DOHH2 (cell line): Measurements from ENCODE around the gene FABP3.

Experiments
- H3F3A ChIP-seq: fragments of 200-600 bp; sonication (generic), shearing (Covaris generic); 2 replicates; pipeline ENCODE4 v1.6.0; 2016; ENCODE audit warnings: antibody characterized with exemption, mild to moderate bottlenecking; ENCODE audit not compliant: control insufficient read depth, insufficient read depth
- H3K27ac ChIP-seq: fragments of 200-600 bp; sonication (generic); 2 replicates; pipeline ENCODE4 v1.5.1; 2014; ENCODE audit warnings: low read depth, mild to moderate bottlenecking, low read length, moderate library complexity
- H3K27me3 ChIP-seq: fragments of 200-600 bp; sonication (generic); 2 replicates; pipeline ENCODE4 v1.6.1; 2014; ENCODE audit warnings: mild to moderate bottlenecking, low read length, mixed read lengths; ENCODE audit not compliant: control insufficient read depth
- H3K36me3 ChIP-seq: fragments of 200-600 bp; sonication (generic); 2 replicates; pipeline ENCODE4 v1.6.1; 2014; ENCODE audit warnings: mild to moderate bottlenecking, low read length, moderate library complexity, mixed read lengths; ENCODE audit not compliant: control insufficient read depth
- H3K4me1 ChIP-seq: fragments of 200-600 bp; sonication (generic); 2 replicates; pipeline ENCODE4 v1.6.1; 2014; ENCODE audit warnings: mild to moderate bottlenecking, low read length, mixed read lengths; ENCODE audit not compliant: control insufficient read depth
- H3K4me2 ChIP-seq: fragments of 200-600 bp; sonication (generic); 2 replicates; pipeline ENCODE4 v1.6.0; 2014; ENCODE audit warnings: mild to moderate bottlenecking, low read length, moderate library complexity
- H3K4me3 ChIP-seq: fragments of 200-600 bp; sonication (generic); 2 replicates; pipeline ENCODE4 v1.5.1; 2014; ENCODE audit warnings: mild to moderate bottlenecking, low read length, mixed read lengths
- H3K79me2 ChIP-seq: fragments of 200-600 bp; sonication (generic); 2 replicates; pipeline ENCODE4 v1.6.1; 2014; ENCODE audit warnings: mild to moderate bottlenecking, low read length, mixed read lengths; ENCODE audit not compliant: control insufficient read depth
- H3K9me2 ChIP-seq: fragments of 200-600 bp; sonication (generic); replicated peaks from 2 replicates; pipeline ENCODE4 v1.6.1; 2014; ENCODE audit warnings: mild to moderate bottlenecking, low read length, mixed read lengths; ENCODE audit not compliant: control insufficient read depth
- H3K9me3 ChIP-seq: fragments of 200-600 bp; sonication (generic); 2 replicates; pipeline ENCODE4 v1.6.1; 2014; ENCODE audit warnings: antibody characterized with exemption, low read length, mixed read lengths; ENCODE audit not compliant: control insufficient read depth, insufficient read depth
- H4K20me1 ChIP-seq: fragments of 200-600 bp; sonication (generic); 2 replicates; pipeline ENCODE4 v1.6.0; 2014; ENCODE audit warnings: low read depth, mild to moderate bottlenecking, antibody characterized with exemption, low read length, moderate library complexity; ENCODE audit not compliant: control insufficient read depth, insufficient read depth
- CTCF ChIP-seq: fragments of 200-600 bp; sonication (generic); IDR thresholded peaks from one replicate; pipeline ENCODE4 v1.5.1; 2014; ENCODE audit warnings: antibody characterized with exemption, mild to moderate bottlenecking, low read depth, low read length; ENCODE audit not compliant: poor library complexity, severe bottlenecking
- EZH2phosphoT487 ChIP-seq: fragments of 200-600 bp; sonication (generic); IDR thresholded peaks from 2 replicates; pipeline ENCODE4 v1.6.1; 2017; ENCODE audit warnings: borderline replicate concordance, mild to moderate bottlenecking, antibody characterized with exemption, low read length, moderate library complexity, mixed read lengths

Gene FABP3

GRCh38 chr1:31373056-31373896 is at the start of gene FABP3:
TSS of gene FABP3 (minus strand) at chr1:31373076. CDS start at chr1:31373014, 62 bp downstream.
- Histone ChIP-seq H3K79me2 (no peaks in the 10 kb centered on the region), H3F3A (no peaks in the 10 kb centered on the region), H3K9me2 (no peaks in the 10 kb centered on the region), H3K4me3 (peak within 1 kb of the TSS; percentile 11), H3K27me3 (peaks cover 12% of the 10 kb centered on the region; the same call in 1 of the 2 replicates), H4K20me1 (no peaks in the 10 kb centered on the region), H3K4me2 (peak within 1 kb of the TSS; percentile 33), H3K4me1 (peaks cover 4% of the 10 kb centered on the region; the same call in 1 of the 2 replicates), H3K9me3 (no peaks in the 10 kb centered on the region), H3K36me3 (no peaks in the 10 kb centered on the region), H3K27ac (no peak within 1 kb of the TSS)
- TF ChIP-seq EZH2phosphoT487 (no peak), CTCF (no peak)

- Histone ChIP-seq H3K36me3 (peaks cover 28% of the 10 kb centered on the region), H3F3A (peaks cover 5% of the 10 kb centered on the region), H3K4me1 (peaks cover 57% of the 10 kb centered on the region), H4K20me1 (no peaks in the 10 kb centered on the region), H3K4me3 (no peak overlapping the region), H3K79me2 (peaks cover 32% of the 10 kb centered on the region), H3K27me3 (no peaks in the 10 kb centered on the region), H3K27ac (no peak overlapping the region), H3K9me3 (no peaks in the 10 kb centered on the region), H3K4me2 (no peak overlapping the region), H3K9me2 (no peaks in the 10 kb centered on the region)
- TF ChIP-seq EZH2phosphoT487 (no peak), CTCF (peak; percentile 84)
Observed at GRCh38 chr1:31421371-31422040, 48.6 kb upstream of the FABP3 start.

GRCh38 chr1:31420716-31421115 is 47.8 kb upstream of the FABP3 start:
- Histone ChIP-seq H3K27ac (no peak overlapping the region), H3K27me3 (no peaks in the 10 kb centered on the region; the same call in 1 of the 2 replicates), H3K4me2 (no peak overlapping the region), H3F3A (peaks cover 5% of the 10 kb centered on the region), H4K20me1 (no peaks in the 10 kb centered on the region), H3K4me3 (no peak overlapping the region), H3K4me1 (peaks cover 49% of the 10 kb centered on the region), H3K9me2 (no peaks in the 10 kb centered on the region), H3K9me3 (no peaks in the 10 kb centered on the region), H3K36me3 (peaks cover 20% of the 10 kb centered on the region), H3K79me2 (peaks cover 24% of the 10 kb centered on the region)
- TF ChIP-seq CTCF (no peak), EZH2phosphoT487 (no peak)
